Endothelial cell of umbilical vein (primary cell): ENCODE results near the gene FIBCD1. TPM values are rescaled to one million over a fixed set of nuclear protein-coding genes. Genes with fewer than 3 reads are reported as not detected.
A peak's percentile ranks its signal among the peaks of the same experiment; 100 is the strongest.

Source experiments
- BruUV-seq: library from RNA; stranded (reverse); fragments of 400-500 nt; replicated peaks from 2 replicates; lab custom pipeline; 2021; lab: Mats Ljungman, UMichigan
- CTCF ChIA-PET: fragments of 300-600, 350-600 bp; sonication (Branson Sonifier 250); formaldehyde crosslinking; loops from one replicate; lab custom pipeline; 2021; ENCODE audit warnings: antibody characterized with exemption, inconsistent platforms; lab: Charles Lee
- POLR2A ChIA-PET: fragments of 300-600, 350-600 bp; sonication (Branson Sonifier 250); formaldehyde crosslinking; loops from one replicate; lab custom pipeline; 2021; ENCODE audit warnings: antibody characterized with exemption, inconsistent platforms; lab: Charles Lee
- DNase-seq: peaks from one replicate; pipeline ENCODE4 v3.0.0-alpha.2; 2011; ENCODE audit warnings: low read depth, low spot score
- FAIRE-seq: peaks from 2 replicates; lab custom pipeline; 2011; peaks lifted over from hg19 to GRCh38; lab: Jason Lieb, UNC
- H2AFZ ChIP-seq: 2 replicates; pipeline ENCODE4 v1.6.0; 2012; ENCODE audit warnings: low read depth, low read length, control low read depth, inconsistent platforms
- H3K27ac ChIP-seq: 2 replicates; pipeline ENCODE4 v1.5.1; 2011; ENCODE audit warnings: low read depth, mild to moderate bottlenecking, control low read depth, low read length, moderate library complexity; ENCODE audit not compliant: insufficient read depth
- H3K27me3 ChIP-seq, 2 experiments: 2 replicates each; pipeline versions ENCODE4 v1.6.0 to v1.6.1; 2011; ENCODE audit warnings: low read length in 2 of 2, mixed read lengths in 1 of 2; ENCODE audit not compliant: control insufficient read depth in 2 of 2, insufficient read depth in 2 of 2
- H3K36me3 ChIP-seq, 2 experiments: 2 replicates in 1 of 2; 3 replicates in 1 of 2; pipeline ENCODE4 v1.5.1; 2011; ENCODE audit warnings: low read length in 2 of 2, mild to moderate bottlenecking in 1 of 2, moderate library complexity in 1 of 2; ENCODE audit not compliant: control insufficient read depth in 2 of 2, insufficient read depth in 2 of 2; ENCODE audit errors: extremely low read depth in 1 of 2
- H3K4me1 ChIP-seq: 3 replicates; pipeline ENCODE4 v1.5.1; 2011; ENCODE audit warnings: mild to moderate bottlenecking, low read length; ENCODE audit not compliant: control insufficient read depth, insufficient read depth; ENCODE audit errors: extremely low read depth
- H3K4me2 ChIP-seq: 2 replicates; pipeline ENCODE4 v1.6.1; 2011; ENCODE audit warnings: low read length, control low read depth, mixed read lengths; ENCODE audit not compliant: insufficient read depth
- H3K4me3 ChIP-seq, 3 experiments: fragments of 200-600 bp in 1 of 3; sonication (generic), shearing (Covaris generic) in 1 of 3; replicated peaks in 1 of 3; 2 replicates each; pipeline ENCODE4 v1.5.1; 2011 to 2016; ENCODE audit warnings: control low read depth in 3 of 3, low read length in 3 of 3, mild to moderate bottlenecking in 2 of 3, inconsistent platforms in 1 of 3, low read depth in 1 of 3, moderate library complexity in 1 of 3; ENCODE audit not compliant: insufficient read depth in 1 of 3
- H3K79me2 ChIP-seq: 2 replicates; pipeline ENCODE4 v1.6.0; 2012; ENCODE audit warnings: low read length, inconsistent platforms; ENCODE audit not compliant: control insufficient read depth, insufficient read depth
- H3K9ac ChIP-seq: replicated peaks from 2 replicates; pipeline ENCODE3; 2011; ENCODE audit warnings: low read length, control low read depth; ENCODE audit not compliant: insufficient read depth; ENCODE audit errors: extremely low read depth
- H3K9me1 ChIP-seq: replicated peaks from 3 replicates; pipeline ENCODE4 v1.6.0; 2011; ENCODE audit warnings: mild to moderate bottlenecking, low read length; ENCODE audit not compliant: control insufficient read depth, insufficient read depth; ENCODE audit errors: extremely low read depth
- H3K9me3 ChIP-seq: replicated peaks from 2 replicates; pipeline ENCODE4 v1.5.1; 2012; ENCODE audit warnings: low read length, inconsistent platforms; ENCODE audit not compliant: control insufficient read depth, insufficient read depth
- H4K20me1 ChIP-seq: replicated peaks from 2 replicates; pipeline ENCODE3; 2011; ENCODE audit warnings: mild to moderate bottlenecking, low read length; ENCODE audit not compliant: control insufficient read depth, insufficient read depth; ENCODE audit errors: extremely low read depth
- EZH2 ChIP-seq: IDR thresholded peaks from 2 replicates; pipeline ENCODE4 v1.6.1; 2012; ENCODE audit warnings: borderline replicate concordance, low read depth, mild to moderate bottlenecking, moderate library complexity, low read length, inconsistent platforms; ENCODE audit not compliant: severe bottlenecking
- FOS ChIP-seq: IDR thresholded peaks from 2 replicates; pipeline ENCODE4 v1.6.1; 2011; ENCODE audit warnings: mild to moderate bottlenecking, low read length, moderate library complexity, borderline replicate concordance; ENCODE audit not compliant: insufficient read depth
- GATA2 ChIP-seq: IDR thresholded peaks from 2 replicates; pipeline ENCODE4 v1.7.0; 2011; ENCODE audit warnings: low read depth, mild to moderate bottlenecking, moderate library complexity, mixed read lengths, low read length; ENCODE audit not compliant: insufficient read length, insufficient read depth
- JUN ChIP-seq: IDR thresholded peaks from 2 replicates; pipeline ENCODE4 v1.6.1; 2011; ENCODE audit warnings: borderline replicate concordance, low read depth; ENCODE audit not compliant: insufficient read length, insufficient read depth
- MAX ChIP-seq: IDR thresholded peaks from 2 replicates; pipeline ENCODE4 v1.6.1; 2011; ENCODE audit not compliant: insufficient read depth, insufficient read length
- MYC ChIP-seq: IDR thresholded peaks from one replicate; pipeline ENCODE4 v1.6.1; 2011; ENCODE audit warnings: mild to moderate bottlenecking, low read depth, low read length
- POLR2A ChIP-seq: IDR thresholded peaks from 2 replicates; pipeline ENCODE4 v1.6.1; 2012; ENCODE audit warnings: low read depth, mild to moderate bottlenecking, control low read depth, low read length
- POLR2AphosphoS5 ChIP-seq: IDR thresholded peaks from 2 replicates; pipeline ENCODE4 v1.6.1; 2012; ENCODE audit warnings: low read depth, mild to moderate bottlenecking, control low read depth, low read length, moderate library complexity; ENCODE audit not compliant: insufficient read depth
- dilution Hi-C: fragments of 300-500 bp; cut with MboI; formaldehyde crosslinking; loops from one replicate; pipeline ENCODE4 v1.15.0; 2019; ENCODE audit warnings: low sequenced_read_pairs; ENCODE audit not compliant: extremely low pct_ligation_motif_present
- intact Hi-C: fragments of 100-400 bp; cut with micrococcal nuclease; formaldehyde crosslinking; loops from one replicate; pipeline ENCODE4 v1.10.0; 2022
- polyA plus RNA-seq, 4 experiments: library from polyadenylated mRNA; depleted of rRNA in 3 of 4; stranded (reverse) in 3 of 4; unstranded in 1 of 4; fragments of >200 nt; gene quantifications; 2 replicates each; pipeline versions ENCODE4 v1.2.1 to v1.2.3, GENCODE V29; 2011 to 2012; ENCODE audit warnings: missing spikeins in 1 of 4
- total RNA-seq: library from RNA; stranded (reverse); gene quantifications from 2 replicates; pipeline ENCODE4 v1.2.3, GENCODE V29; 2021

Gene FIBCD1
- total and polyA plus RNA-seq, 2 donors (not counting 3 experiments of a cell fraction or from before 2014, with no cell fraction given): 0.14 TPM; not detected in 1

DNA sequence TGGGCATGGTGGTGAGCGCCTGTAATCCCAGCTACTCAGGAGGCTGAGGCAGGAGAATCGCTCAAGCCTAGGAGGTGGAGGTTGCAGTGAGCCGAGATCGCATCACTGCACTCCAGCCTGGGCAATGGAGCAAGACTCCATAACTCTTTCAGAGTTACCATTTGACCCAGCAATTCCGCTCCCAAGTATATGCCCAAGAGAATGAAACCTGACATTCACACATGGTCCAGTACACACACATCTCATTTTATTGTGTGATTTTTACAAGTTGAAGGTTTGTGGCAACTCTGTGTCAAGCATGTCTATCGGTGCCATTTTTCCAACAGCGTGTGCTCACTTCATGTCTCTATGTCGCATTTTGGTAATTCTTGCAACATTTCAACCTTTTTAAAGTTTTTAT, 24.9 kb upstream of the FIBCD1 start:
- H3K27ac ChIP-seq: no peak overlapping the region

GRCh38 chr9:130963337-130963908, 24.4 kb upstream of the FIBCD1 start:
- TF ChIP-seq JUN: no peak
- TF ChIP-seq MYC: no peak
- no peak for TF ChIP-seq POLR2AphosphoS5
- no peak for TF ChIP-seq FOS
- no peak for TF ChIP-seq GATA2
- no peaks in the 10 kb centered on the region for H3K27me3 ChIP-seq
- dilution Hi-C loops: no loop called here
- no peaks in the 10 kb centered on the region for H3K36me3 ChIP-seq
- H3K4me2 ChIP-seq: no peak overlapping the region
- H3K27ac ChIP-seq: peak overlapping the region; percentile 32
- no peak overlapping the region for H3K9ac ChIP-seq
- no peak overlapping the region for H2AFZ ChIP-seq
- DNase-seq: no peak
- no peak overlapping the region for H3K4me3 ChIP-seq
- no peaks in the 10 kb centered on the region for H4K20me1 ChIP-seq
- H3K4me1 ChIP-seq: peaks cover 12% of the 10 kb centered on the region
- intact Hi-C loops: no loop called here
- H3K79me2 ChIP-seq: no peaks in the 10 kb centered on the region
- no peaks in the 10 kb centered on the region for H3K9me1 ChIP-seq
- ChIA-PET POLR2A (no interaction called here), CTCF (interaction anchor here (1.0 to 1.4 kb wide), 3 partner anchors 10 to 35 kb away, joined by 3 to 7 read pairs (median 5); no protein-coding TSS in a partner anchor)
- BruUV-seq: no TSS peak
- FAIRE-seq: peak; percentile 38
- H3K9me3 ChIP-seq: no peaks in the 10 kb centered on the region

More for the DNA sequence above, 24.9 kb upstream of the FIBCD1 start:
- H4K20me1 ChIP-seq: no peaks in the 10 kb centered on the region
- H3K4me1 ChIP-seq: peaks cover 12% of the 10 kb centered on the region
- no peaks in the 10 kb centered on the region for H3K27me3 ChIP-seq
- ChIA-PET CTCF (no interaction called here), POLR2A (no interaction called here)
- no peaks in the 10 kb centered on the region for H3K9me3 ChIP-seq
- intact Hi-C loops: no loop called here
- dilution Hi-C loops: no loop called here
- no peak overlapping the region for H3K4me2 ChIP-seq
- no TSS peak for BruUV-seq
- H3K9me1 ChIP-seq: no peaks in the 10 kb centered on the region
- H2AFZ ChIP-seq: no peak overlapping the region
- H3K36me3 ChIP-seq: no peaks in the 10 kb centered on the region
- no peak for FAIRE-seq
- no peak for DNase-seq
- H3K79me2 ChIP-seq: no peaks in the 10 kb centered on the region
- no peak overlapping the region for H3K4me3 ChIP-seq
- no peak overlapping the region for H3K9ac ChIP-seq
- TF ChIP-seq MYC: no peak
- TF ChIP-seq FOS: no peak
- no peak for TF ChIP-seq JUN
- no peak for TF ChIP-seq GATA2
- no peak for TF ChIP-seq MAX
- TF ChIP-seq EZH2: no peak
- no peak for TF ChIP-seq POLR2A
